Measurements from ENCODE around the gene ETV5.
"Not testable (repeated sequence)": the region's sequence is repeated elsewhere in the genome, so short reads cannot be mapped to it uniquely, and the experiment has no call there.

Gene ETV5

GRCh38 chr3:186022931-186023330 lies 86.0 kb downstream of the ETV5 start:
- DNase-seq (ENCODE audit: low read depth in 2 of 2), result no peak

GRCh38 chr3:186021673-186022362 lies 87.1 kb downstream of the ETV5 start:
- peak; percentile 80 to 84 for DNase-seq (ENCODE audit: low read depth in 2 of 2)

- DNase-seq (ENCODE audit: low read depth in 2 of 2), result not testable (repeated sequence)
Observed at GRCh38 chr3:186021250-186021649, 87.6 kb downstream of the ETV5 start.

GRCh38 chr3:186019288-186019687 lies 89.6 kb downstream of the ETV5 start:
- DNase-seq (ENCODE audit: low read depth in 2 of 2), result peak in 1 of 2 experiments; percentile 29

- DNase-seq (ENCODE audit: low read depth in 2 of 2), result no peak
Observed at GRCh38 chr3:186014866-186015265, 94.0 kb downstream of the ETV5 start.

- no peak for DNase-seq (ENCODE audit: low read depth in 2 of 2)
Observed at GRCh38 chr3:186013312-186013711, 95.6 kb downstream of the ETV5 start.

GRCh38 chr3:186012137-186012536 lies 96.8 kb downstream of the ETV5 start:
- DNase-seq (ENCODE audit: low read depth in 2 of 2), result no peak

- DNase-seq (ENCODE audit: low read depth in 2 of 2), result no peak
Observed at GRCh38 chr3:186004671-186005070, 104.2 kb downstream of the ETV5 start.

GRCh38 chr3:186004209-186004608 lies 104.7 kb downstream of the ETV5 start:
- DNase-seq (ENCODE audit: low read depth in 2 of 2), result no peak

- no peak for DNase-seq (ENCODE audit: low read depth in 2 of 2)
Observed at GRCh38 chr3:186003610-186004009, 105.3 kb downstream of the ETV5 start.

- DNase-seq (ENCODE audit: low read depth in 2 of 2), result no peak
Observed at GRCh38 chr3:186002884-186003472, 105.9 kb downstream of the ETV5 start.

GRCh38 chr3:186001842-186002241 lies 107.0 kb downstream of the ETV5 start:
- DNase-seq (ENCODE audit: low read depth in 2 of 2), result no peak

GRCh38 chr3:185999221-185999620 lies 109.7 kb downstream of the ETV5 start:
- DNase-seq (ENCODE audit: low read depth in 2 of 2), result no peak

- no peak for DNase-seq (ENCODE audit: low read depth in 2 of 2)
Observed at GRCh38 chr3:185998136-185998535, 110.8 kb downstream of the ETV5 start.

- DNase-seq (ENCODE audit: low read depth in 2 of 2), result no peak
Observed at GRCh38 chr3:185997130-185997529, 111.8 kb downstream of the ETV5 start.

Measured in fibroblast of skin of left quadriceps (primary cell).